22Rv1 (cell line): ENCODE measurements around the gene COL6A5.

Source experiments
- H3K27ac ChIP-seq: fragments of 450-650 bp; 2 replicates; pipeline ENCODE4 v1.5.1; 2017
- ZFX ChIP-seq: fragments of 450-650 bp; IDR thresholded peaks from 2 replicates; pipeline ENCODE4 v1.6.1; 2017; ENCODE audit warnings: antibody characterized with exemption, borderline replicate concordance
- TF ChIP-seq, protein P1 (sequence below): fragments of 450-650 bp; IDR thresholded peaks from 2 replicates; pipeline ENCODE4 v1.5.1; 2017; ENCODE audit warnings: mild to moderate bottlenecking

The COL6A5 gene

DNA sequence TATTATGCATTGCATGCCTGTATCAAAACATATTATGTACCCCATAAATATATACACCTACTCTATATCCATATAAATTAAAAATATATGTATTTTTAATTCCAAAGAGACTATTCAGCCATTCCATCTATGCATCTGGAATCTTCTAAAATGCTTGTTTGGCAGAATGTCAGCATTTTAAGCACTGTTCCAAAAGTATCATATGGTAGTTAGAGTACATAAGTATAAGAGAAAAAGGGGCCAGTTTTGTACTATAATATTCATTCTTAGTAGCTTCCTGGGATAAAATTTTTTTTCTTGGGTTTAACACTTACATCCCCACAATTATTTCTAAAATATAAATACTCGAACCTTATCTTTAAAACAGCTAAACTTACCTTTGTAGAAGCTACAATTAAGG, 111.1 kb downstream of the COL6A5 start:
- TF ChIP-seq ZFX = no peak
- TF ChIP-seq, protein P1, sequence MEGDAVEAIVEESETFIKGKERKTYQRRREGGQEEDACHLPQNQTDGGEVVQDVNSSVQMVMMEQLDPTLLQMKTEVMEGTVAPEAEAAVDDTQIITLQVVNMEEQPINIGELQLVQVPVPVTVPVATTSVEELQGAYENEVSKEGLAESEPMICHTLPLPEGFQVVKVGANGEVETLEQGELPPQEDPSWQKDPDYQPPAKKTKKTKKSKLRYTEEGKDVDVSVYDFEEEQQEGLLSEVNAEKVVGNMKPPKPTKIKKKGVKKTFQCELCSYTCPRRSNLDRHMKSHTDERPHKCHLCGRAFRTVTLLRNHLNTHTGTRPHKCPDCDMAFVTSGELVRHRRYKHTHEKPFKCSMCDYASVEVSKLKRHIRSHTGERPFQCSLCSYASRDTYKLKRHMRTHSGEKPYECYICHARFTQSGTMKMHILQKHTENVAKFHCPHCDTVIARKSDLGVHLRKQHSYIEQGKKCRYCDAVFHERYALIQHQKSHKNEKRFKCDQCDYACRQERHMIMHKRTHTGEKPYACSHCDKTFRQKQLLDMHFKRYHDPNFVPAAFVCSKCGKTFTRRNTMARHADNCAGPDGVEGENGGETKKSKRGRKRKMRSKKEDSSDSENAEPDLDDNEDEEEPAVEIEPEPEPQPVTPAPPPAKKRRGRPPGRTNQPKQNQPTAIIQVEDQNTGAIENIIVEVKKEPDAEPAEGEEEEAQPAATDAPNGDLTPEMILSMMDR = no peak
- no peak overlapping the region for H3K27ac ChIP-seq

GRCh38 chr3:130457671-130458070, 112.2 kb downstream of the COL6A5 start:
- H3K27ac ChIP-seq = no peak overlapping the region

GRCh38 chr3:130459944-130460343, 114.5 kb downstream of the COL6A5 start:
- TF ChIP-seq ZFX = no peak
- TF ChIP-seq, protein P1 = no peak
- no peak overlapping the region for H3K27ac ChIP-seq

More at GRCh38 chr3:130457671-130458070, 112.2 kb downstream of the COL6A5 start:
- TF ChIP-seq, protein P1 = no peak

- no peak for TF ChIP-seq ZFX
- TF ChIP-seq, protein P1 = no peak
- H3K27ac ChIP-seq = no peak overlapping the region
These were observed 116.6 kb downstream of the COL6A5 start for GRCh38 chr3:130462089-130462488.

- H3K27ac ChIP-seq = no peak overlapping the region
- no peak for TF ChIP-seq ZFX
- TF ChIP-seq, protein P1 = no peak
These were observed 117.7 kb downstream of the COL6A5 start for GRCh38 chr3:130463221-130463620.

- TF ChIP-seq, protein P1 = no peak
- TF ChIP-seq ZFX = no peak
- H3K27ac ChIP-seq = no peak overlapping the region
These were observed 120.0 kb downstream of the COL6A5 start for GRCh38 chr3:130465521-130465920.

DNA sequence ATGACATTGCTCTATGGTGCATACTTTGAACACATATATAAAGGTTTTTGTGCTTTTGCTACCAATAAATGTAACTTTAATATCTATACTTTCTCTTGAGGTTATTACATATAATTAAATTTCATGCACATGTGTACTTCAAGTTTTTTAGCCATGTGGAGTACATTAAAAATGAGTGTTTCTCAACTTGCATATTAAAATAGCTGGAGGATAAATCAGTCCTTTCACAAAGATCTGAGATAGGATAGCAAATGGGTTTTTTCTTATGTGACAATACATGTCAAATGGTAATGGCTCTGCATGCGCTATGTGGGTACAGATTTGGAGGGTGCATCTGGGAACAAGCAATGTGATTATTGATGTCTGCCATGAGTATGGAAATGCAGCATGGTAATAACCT, 122.8 kb downstream of the COL6A5 start:
- H3K27ac ChIP-seq = no peak overlapping the region
- TF ChIP-seq, protein P1 = no peak
- no peak for TF ChIP-seq ZFX
